H9 (cell line): Measurements from ENCODE around the gene EHD3. TPM values are rescaled to one million over a fixed set of nuclear protein-coding genes. Genes with fewer than 3 reads are reported as not detected.

Experiments used
- DNase-seq: peaks from one replicate; pipeline ENCODE4 v3.0.0-alpha.2; 2017
- H2AFZ ChIP-seq: one replicate; pipeline ENCODE4 v1.6.1; 2013; ENCODE audit warnings: mild to moderate bottlenecking, low read length, control low read depth, moderate library complexity
- H2AK5ac ChIP-seq: 2 replicates; pipeline ENCODE4 v1.6.1; 2013; ENCODE audit warnings: low read length, control low read depth, mixed read lengths; ENCODE audit not compliant: insufficient read length
- H2BK120ac ChIP-seq: one replicate; pipeline ENCODE4 v1.6.1; 2013; ENCODE audit warnings: low read depth, mild to moderate bottlenecking, low read length, control low read depth, inconsistent platforms; ENCODE audit not compliant: poor library complexity, severe bottlenecking
- H2BK12ac ChIP-seq: 2 replicates; pipeline ENCODE4 v1.6.1; 2013; ENCODE audit warnings: low read length, control low read depth, mixed read lengths, low read depth; ENCODE audit not compliant: insufficient read length
- H2BK15ac ChIP-seq: 2 replicates; pipeline ENCODE4 v1.6.1; 2013; ENCODE audit warnings: low read depth, low read length, control low read depth
- H2BK20ac ChIP-seq: one replicate; pipeline ENCODE4 v1.6.1; 2013; ENCODE audit warnings: low read depth, mild to moderate bottlenecking, low read length, control low read depth, inconsistent platforms; ENCODE audit not compliant: poor library complexity, severe bottlenecking
- H2BK5ac ChIP-seq: 2 replicates; pipeline ENCODE4 v1.6.1; 2013; ENCODE audit warnings: low read length, control low read depth, mixed read lengths; ENCODE audit not compliant: insufficient read length
- H3K14ac ChIP-seq: 2 replicates; pipeline ENCODE4 v1.6.1; 2013; ENCODE audit warnings: low read length, control low read depth; ENCODE audit not compliant: insufficient read depth
- H3K18ac ChIP-seq: 2 replicates; pipeline ENCODE4 v1.6.1; 2013; ENCODE audit warnings: low read depth, mild to moderate bottlenecking, mixed read lengths, low read length, control low read depth; ENCODE audit not compliant: insufficient read length
- H3K23ac ChIP-seq: 2 replicates; pipeline ENCODE4 v1.6.1; 2013; ENCODE audit warnings: low read length, control low read depth, mixed read lengths, low read depth; ENCODE audit not compliant: insufficient read length
- H3K23me2 ChIP-seq: 2 replicates; pipeline ENCODE4 v1.6.1; 2013; ENCODE audit warnings: low read depth, mild to moderate bottlenecking, mixed read lengths, low read length, control low read depth; ENCODE audit not compliant: insufficient read length, poor library complexity, severe bottlenecking
- H3K27ac ChIP-seq: 2 replicates; pipeline ENCODE4 v1.5.1; 2013; ENCODE audit warnings: low read length, control low read depth, mixed read lengths, low read depth; ENCODE audit not compliant: insufficient read length
- H3K27me3 ChIP-seq: 2 replicates; pipeline ENCODE4 v1.6.1; 2013; ENCODE audit warnings: low read length, control low read depth, inconsistent platforms; ENCODE audit not compliant: insufficient read depth
- H3K4ac ChIP-seq: 2 replicates; pipeline ENCODE4 v1.6.1; 2013; ENCODE audit warnings: low read depth, mild to moderate bottlenecking, control low read depth, inconsistent platforms, low read length, moderate library complexity
- H3K4me1 ChIP-seq: 2 replicates; pipeline ENCODE4 v1.6.1; 2013; ENCODE audit warnings: low read length, control low read depth, inconsistent platforms; ENCODE audit not compliant: insufficient read depth
- H3K4me2 ChIP-seq: 2 replicates; pipeline ENCODE4 v1.6.1; 2013; ENCODE audit warnings: low read length, control low read depth, mixed read lengths; ENCODE audit not compliant: insufficient read length, insufficient read depth
- H3K56ac ChIP-seq: 2 replicates; pipeline ENCODE4 v1.6.1; 2013; ENCODE audit warnings: low read depth, mild to moderate bottlenecking, mixed read lengths, low read length, control low read depth; ENCODE audit not compliant: insufficient read length
- H3K79me1 ChIP-seq: 2 replicates; pipeline ENCODE4 v1.6.1; 2013; ENCODE audit warnings: low read depth, mild to moderate bottlenecking, moderate library complexity, low read length, control low read depth, inconsistent platforms; ENCODE audit not compliant: insufficient read depth, poor library complexity, severe bottlenecking
- H3K79me2 ChIP-seq: 2 replicates; pipeline ENCODE4 v1.6.1; 2013; ENCODE audit warnings: low read length, control low read depth, inconsistent platforms; ENCODE audit not compliant: insufficient read depth
- H3K9ac ChIP-seq: 2 replicates; pipeline ENCODE4 v1.6.1; 2013; ENCODE audit warnings: low read length, control low read depth, mixed read lengths; ENCODE audit not compliant: insufficient read length; ENCODE audit errors: extremely low read depth
- H3K9me3 ChIP-seq: one replicate; pipeline ENCODE4 v1.6.1; 2013; ENCODE audit warnings: low read depth, low read length, inconsistent platforms; ENCODE audit not compliant: control insufficient read depth
- H3T11ph ChIP-seq: one replicate; pipeline ENCODE4 v1.6.1; 2013; ENCODE audit warnings: mild to moderate bottlenecking, low read length, control low read depth, inconsistent platforms
- H4K20me1 ChIP-seq: one replicate; pipeline ENCODE4 v1.6.1; 2013; ENCODE audit not compliant: control insufficient read depth, insufficient read length, insufficient read depth
- H4K5ac ChIP-seq: 2 replicates; pipeline ENCODE4 v1.6.1; 2013; ENCODE audit warnings: low read depth, mild to moderate bottlenecking, mixed read lengths, low read length, control low read depth; ENCODE audit not compliant: insufficient read length
- H4K8ac ChIP-seq: replicated peaks from 2 replicates; pipeline ENCODE4 v1.6.1; 2013; ENCODE audit warnings: low read length, control low read depth, mixed read lengths, low read depth; ENCODE audit not compliant: insufficient read length
- H4K91ac ChIP-seq: 2 replicates; pipeline ENCODE4 v1.6.1; 2013; ENCODE audit warnings: low read depth, mild to moderate bottlenecking, moderate library complexity, mixed read lengths, low read length, control low read depth; ENCODE audit not compliant: insufficient read length
- H3K27ac Mint-ChIP-seq, 3 experiments: 2 replicates in 2 of 3; 3 replicates in 1 of 3; pipeline ENCODE4 v1.8.0; 2020 to 2021; ENCODE audit warnings: mixed read lengths in 3 of 3, mild to moderate bottlenecking in 1 of 3, moderate library complexity in 1 of 3
- H3K27me3 Mint-ChIP-seq: 2 replicates; pipeline ENCODE4 v1.8.0; 2021; ENCODE audit warnings: low read depth, mild to moderate bottlenecking, moderate library complexity, mixed read lengths
- H3K36me3 Mint-ChIP-seq, 3 experiments: 2 replicates in 2 of 3; 3 replicates in 1 of 3; pipeline ENCODE4 v1.8.0; 2020 to 2021; ENCODE audit warnings: low read depth in 3 of 3, mixed read lengths in 3 of 3; ENCODE audit not compliant: insufficient read depth in 1 of 3
- H3K4me1 Mint-ChIP-seq, 2 experiments: 2 replicates each; pipeline ENCODE4 v1.8.0; 2020; ENCODE audit warnings: mixed read lengths in 2 of 2
- H3K4me3 Mint-ChIP-seq, 2 experiments: 2 replicates in 1 of 2; 3 replicates in 1 of 2; pipeline ENCODE4 v1.8.0; 2020 to 2021; ENCODE audit warnings: mild to moderate bottlenecking in 2 of 2, mixed read lengths in 2 of 2, moderate library complexity in 1 of 2
- H3K9me3 Mint-ChIP-seq, 2 experiments: 2 replicates in 1 of 2; 3 replicates in 1 of 2; pipeline ENCODE4 v1.8.0; 2020; ENCODE audit warnings: mild to moderate bottlenecking in 2 of 2, mixed read lengths in 2 of 2, moderate library complexity in 1 of 2
- CTCF ChIP-seq: fragments of 200-600 bp; sonication (generic); conservative IDR thresholded peaks from 3 replicates; pipeline ENCODE4 v1.8.0; 2021; ENCODE audit warnings: antibody characterized with exemption, mild to moderate bottlenecking
- WGBS: extraction: QIAGEN DNeasy Blood & Tissue Kit; methylation state at CpG from one replicate; pipeline ENCODE4 v1.1.7; 2013; ENCODE audit warnings: missing lambda C conversion rate, low lambda C conversion rate, mixed read lengths; ENCODE audit not compliant: insufficient read length; ENCODE audit errors: extremely low coverage; 5-methylcytosine and 5-hydroxymethylcytosine counted together
- total RNA-seq: library from RNA; stranded (reverse); gene quantifications from 2 replicates; pipeline ENCODE4 v1.2.1, GENCODE V29; 2021

Gene EHD3
- total RNA-seq, 1 experiment from 2014 or later = 8.3 TPM

DNA sequence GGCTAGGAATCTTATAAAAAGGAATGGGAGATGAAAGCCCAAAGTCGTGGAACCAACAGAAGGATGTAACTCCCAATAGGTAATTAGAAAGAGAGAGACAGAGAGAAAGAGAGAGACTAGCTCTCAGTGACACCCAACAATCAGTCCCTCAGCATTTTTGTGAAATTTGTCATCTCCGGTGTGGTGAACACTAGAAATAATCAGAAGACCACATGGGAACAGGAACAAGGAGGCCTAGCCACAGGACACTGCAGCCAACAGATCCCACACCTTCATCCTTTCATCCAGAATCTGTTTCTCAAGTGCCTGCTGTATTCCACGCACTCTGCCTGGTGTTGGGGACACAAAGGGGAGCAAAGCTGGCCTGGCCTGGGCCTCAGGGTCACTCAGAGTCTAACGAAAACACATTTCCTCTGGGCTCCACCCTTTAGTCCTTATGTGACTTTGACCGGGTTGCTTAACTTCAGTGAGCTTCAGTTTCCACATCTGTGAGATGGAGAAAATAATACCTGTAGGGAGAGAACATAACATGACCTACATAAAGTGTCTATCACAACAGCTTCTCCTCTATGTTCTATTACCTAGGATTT, 53.1 kb downstream of the EHD3 start:
- H2BK5ac ChIP-seq = no peak overlapping the region
- no peaks in the 10 kb centered on the region for H4K20me1 ChIP-seq
- no peak overlapping the region for H2BK20ac ChIP-seq
- H2BK120ac ChIP-seq = no peak overlapping the region
- no peaks in the 10 kb centered on the region for H3K79me1 ChIP-seq
- no peak overlapping the region for H2AFZ ChIP-seq
- no peak overlapping the region for H3K4me2 ChIP-seq
- DNase-seq = no peak
- Mint-ChIP-seq H3K36me3 (peaks cover 0 to 12% (median 2%) of the 10 kb centered on the region in 3 experiments; a peak in 5 of 7 replicates), H3K27ac (no peak overlapping the region), H3K4me3 (no peak overlapping the region), H3K27me3 (no peaks in the 10 kb centered on the region), H3K9me3 (peaks cover 0 to 3% of the 10 kb centered on the region in 2 experiments; a peak in 1 of 5 replicates), H3K4me1 (peaks cover 16 to 21% of the 10 kb centered on the region in 2 experiments)
- H3K9ac ChIP-seq = no peak overlapping the region
- peaks cover 3% of the 10 kb centered on the region; the same call in 1 of the 2 replicates for H3K4me1 ChIP-seq
- H2BK12ac ChIP-seq = no peak overlapping the region
- H4K8ac ChIP-seq = no peak overlapping the region
- no peak overlapping the region for H2AK5ac ChIP-seq
- H3K27me3 ChIP-seq = no peaks in the 10 kb centered on the region
- no peak overlapping the region for H3K18ac ChIP-seq
- H3K9me3 ChIP-seq = no peaks in the 10 kb centered on the region
- WGBS = no CpG with 5 or more reads among the region's 5 CpGs
- H4K91ac ChIP-seq = no peak overlapping the region
- H3K14ac ChIP-seq = no peak overlapping the region
- H3K79me2 ChIP-seq = no peaks in the 10 kb centered on the region
- H3K27ac ChIP-seq = no peak overlapping the region
- H2BK15ac ChIP-seq = no peak overlapping the region
- no peak overlapping the region for H3K56ac ChIP-seq
- no peak for TF ChIP-seq CTCF
- H3T11ph ChIP-seq = no peak overlapping the region
- no peaks in the 10 kb centered on the region for H3K23me2 ChIP-seq
- H3K23ac ChIP-seq = no peak overlapping the region
- no peak overlapping the region for H3K4ac ChIP-seq
- H4K5ac ChIP-seq = no peak overlapping the region
